Measurements from ENCODE around the gene AGPAT3. TPM values are rescaled to one million over a fixed set of nuclear protein-coding genes. Genes with fewer than 3 reads are reported as not detected.

AGPAT3 gene
- total RNA-seq, 1 experiment from 2014 or later, result 13.0 TPM

GRCh38 chr21:43869486-43870325 is 4.7 kb downstream of the AGPAT3 start:
- H3K79me1 ChIP-seq (ENCODE audit: insufficient read depth, low read depth, low read length, poor library complexity, severe bottlenecking), result no peaks in the 10 kb centered on the region
- TF ChIP-seq CTCF (conservative IDR thresholded peaks at IDR 0.05), result no peak
- no peak overlapping the region for H3K23ac ChIP-seq (ENCODE audit: insufficient read length, low read depth, low read length)
- no peak overlapping the region for H3K4me2 ChIP-seq (ENCODE audit: insufficient read depth, insufficient read length, low read length)
- H3K23me2 ChIP-seq (ENCODE audit: insufficient read length, low read depth, low read length, poor library complexity, severe bottlenecking), result no peaks in the 10 kb centered on the region
- H3K27me3 Mint-ChIP-seq (ENCODE audit: low read depth), result peaks cover 10% of the 10 kb centered on the region
- no peaks in the 10 kb centered on the region for H3K27me3 ChIP-seq (ENCODE audit: insufficient read depth, low read length)
- H4K20me1 ChIP-seq (ENCODE audit: control insufficient read depth, insufficient read depth, insufficient read length), result no peaks in the 10 kb centered on the region
- H2AFZ ChIP-seq (ENCODE audit: low read length), result no peak overlapping the region
- H3K9me3 ChIP-seq (ENCODE audit: control insufficient read depth, low read depth, low read length), result no peaks in the 10 kb centered on the region
- no peak overlapping the region for H2BK15ac ChIP-seq (ENCODE audit: low read depth, low read length)
- no peak overlapping the region for H2BK120ac ChIP-seq (ENCODE audit: low read depth, low read length, poor library complexity, severe bottlenecking)
- H3K9ac ChIP-seq (ENCODE audit: extremely low read depth, insufficient read length, low read length), result no peak overlapping the region
- H3K4me1 Mint-ChIP-seq, result peaks cover 11 to 12% of the 10 kb centered on the region in 2 experiments
- H2BK12ac ChIP-seq (ENCODE audit: insufficient read length, low read depth, low read length), result no peak overlapping the region
- H3K4ac ChIP-seq (ENCODE audit: low read depth, low read length), result no peak overlapping the region
- no peak overlapping the region for H4K8ac ChIP-seq (replicated peaks; ENCODE audit: insufficient read length, low read depth, low read length)
- H3T11ph ChIP-seq (ENCODE audit: low read length), result no peak overlapping the region
- no peaks in the 10 kb centered on the region for H3K79me2 ChIP-seq (ENCODE audit: insufficient read depth, low read length)
- H4K5ac ChIP-seq (ENCODE audit: insufficient read length, low read depth, low read length), result no peak overlapping the region
- H3K56ac ChIP-seq (ENCODE audit: insufficient read length, low read depth, low read length), result no peak overlapping the region
- H3K36me3 Mint-ChIP-seq (ENCODE audit: insufficient read depth in 1 of 3, low read depth in 3 of 3), result 0 out of 7 replicates have a peak, but pooled peaks cover 0 to 2% (median 2%) of the 10 kb centered on the region in 3 experiments
- H2AK5ac ChIP-seq (ENCODE audit: insufficient read length, low read length), result no peak overlapping the region
- no peak for DNase-seq
- no peak overlapping the region for H3K4me3 Mint-ChIP-seq
- H4K91ac ChIP-seq (ENCODE audit: insufficient read length, low read depth, low read length), result no peak overlapping the region
- H2BK20ac ChIP-seq (ENCODE audit: low read depth, low read length, poor library complexity, severe bottlenecking), result no peak overlapping the region
- no peak overlapping the region for H3K27ac ChIP-seq (ENCODE audit: insufficient read length, low read depth, low read length)
- H3K9me3 Mint-ChIP-seq, result no peaks in the 10 kb centered on the region
- no peaks in the 10 kb centered on the region; the same call in 1 of the 2 replicates for H3K4me1 ChIP-seq (ENCODE audit: insufficient read depth, low read length)
- no peak overlapping the region for H3K27ac Mint-ChIP-seq
- H2BK5ac ChIP-seq (ENCODE audit: insufficient read length, low read length), result no peak overlapping the region
- no peak overlapping the region for H3K14ac ChIP-seq (ENCODE audit: insufficient read depth, low read length)
- no CpG with 5 or more reads among the region's 21 CpGs for WGBS (ENCODE audit: extremely low coverage, insufficient read length, low lambda C conversion rate)
- no peak overlapping the region for H3K18ac ChIP-seq (ENCODE audit: insufficient read length, low read depth, low read length)
